ENCODE data around the gene PPP1R13B.

DNA sequence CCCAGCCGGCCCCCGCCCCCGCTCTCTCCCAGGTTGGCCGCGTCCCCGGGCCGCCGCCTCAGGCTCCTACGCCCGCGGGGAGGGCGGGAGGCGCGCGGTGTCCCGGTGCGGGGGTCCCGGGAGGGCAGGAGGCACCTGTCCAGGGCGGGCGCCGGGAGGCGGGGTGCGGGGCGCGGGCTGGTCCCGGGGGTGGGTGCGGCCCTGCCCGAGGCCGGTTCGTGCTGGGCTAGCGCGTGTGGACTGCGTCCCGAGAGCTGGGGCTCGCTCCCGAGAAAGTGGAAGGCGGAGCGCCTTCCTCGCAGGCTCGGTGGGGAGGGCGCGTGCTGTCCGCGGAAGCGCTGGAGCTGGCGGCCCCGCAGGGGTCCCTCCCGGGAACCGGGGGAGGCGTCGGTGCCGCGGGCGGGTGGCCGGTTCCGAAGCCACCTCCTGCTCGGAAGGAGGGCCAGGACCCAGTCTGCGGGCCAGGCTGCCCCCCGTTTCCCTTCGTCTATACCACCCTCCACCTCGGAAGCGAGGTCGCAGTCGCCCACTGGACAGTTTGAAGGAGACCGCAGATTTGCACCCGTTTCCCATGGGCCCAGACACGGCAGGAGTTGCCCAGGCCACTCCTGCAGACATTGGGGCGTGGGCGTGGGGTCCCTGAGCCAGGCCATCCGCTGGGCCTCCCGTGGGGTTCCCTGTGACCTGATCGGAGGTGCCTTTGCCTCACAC is 131.1 kb downstream of the PPP1R13B start:
- TF ChIP-seq, protein P1, sequence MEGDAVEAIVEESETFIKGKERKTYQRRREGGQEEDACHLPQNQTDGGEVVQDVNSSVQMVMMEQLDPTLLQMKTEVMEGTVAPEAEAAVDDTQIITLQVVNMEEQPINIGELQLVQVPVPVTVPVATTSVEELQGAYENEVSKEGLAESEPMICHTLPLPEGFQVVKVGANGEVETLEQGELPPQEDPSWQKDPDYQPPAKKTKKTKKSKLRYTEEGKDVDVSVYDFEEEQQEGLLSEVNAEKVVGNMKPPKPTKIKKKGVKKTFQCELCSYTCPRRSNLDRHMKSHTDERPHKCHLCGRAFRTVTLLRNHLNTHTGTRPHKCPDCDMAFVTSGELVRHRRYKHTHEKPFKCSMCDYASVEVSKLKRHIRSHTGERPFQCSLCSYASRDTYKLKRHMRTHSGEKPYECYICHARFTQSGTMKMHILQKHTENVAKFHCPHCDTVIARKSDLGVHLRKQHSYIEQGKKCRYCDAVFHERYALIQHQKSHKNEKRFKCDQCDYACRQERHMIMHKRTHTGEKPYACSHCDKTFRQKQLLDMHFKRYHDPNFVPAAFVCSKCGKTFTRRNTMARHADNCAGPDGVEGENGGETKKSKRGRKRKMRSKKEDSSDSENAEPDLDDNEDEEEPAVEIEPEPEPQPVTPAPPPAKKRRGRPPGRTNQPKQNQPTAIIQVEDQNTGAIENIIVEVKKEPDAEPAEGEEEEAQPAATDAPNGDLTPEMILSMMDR (IDR thresholded peaks at IDR 0.05), result no peak
- TF ChIP-seq REST (IDR thresholded peaks at IDR 0.05; ENCODE audit: insufficient read depth in 1 of 2, low read depth in 2 of 2, low read length in 1 of 2), result no peak
